Activated CD4-positive, alpha-beta T cell treated with anti-CD3 and anti-CD28 coated beads, Interleukin-2, amount 50 U/mL, for 1 hour (primary cell): ENCODE results near the gene CFAP157.
"Not testable (repeated sequence)": the region's sequence is repeated elsewhere in the genome, so short reads cannot be mapped to it uniquely, and the experiment has no call there.

Experiments
- DNase-seq: peaks from one replicate; pipeline ENCODE4 v3.0.0-alpha.2; 2020

The CFAP157 gene

DNA sequence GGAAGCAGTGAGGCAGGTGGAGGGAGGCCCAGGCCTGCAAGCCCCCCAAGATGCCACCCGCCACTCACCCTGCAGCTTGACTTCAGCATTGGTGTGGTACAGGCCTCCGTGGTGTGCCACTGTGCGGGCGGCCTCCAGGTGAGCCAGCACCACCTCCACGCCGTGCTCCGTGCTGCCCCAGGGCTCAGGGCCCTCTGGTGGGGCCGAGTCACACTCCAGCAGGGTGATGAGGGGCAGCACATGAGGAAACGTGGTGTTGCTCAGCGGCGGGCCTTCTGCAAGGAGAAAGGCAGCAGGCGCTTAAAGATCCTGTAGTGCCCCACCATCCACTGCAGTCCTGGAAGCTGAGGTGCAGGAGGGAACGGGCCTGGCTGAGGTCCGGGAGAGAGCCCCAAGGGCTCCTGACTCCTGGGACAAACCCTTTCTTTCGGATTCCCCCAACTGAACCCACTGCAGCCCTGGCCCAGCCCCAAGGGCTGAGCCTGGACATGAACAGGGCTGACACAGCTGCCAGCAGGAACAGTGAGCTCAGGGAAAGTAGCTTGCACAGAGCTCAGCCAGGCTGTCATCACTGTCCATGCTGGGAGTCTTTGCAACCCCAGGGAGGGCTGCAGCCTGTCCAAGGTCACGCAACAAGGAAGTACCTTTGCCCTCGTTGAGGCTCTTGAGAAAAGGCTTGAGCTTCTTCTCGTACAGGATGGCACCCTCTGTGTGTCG lies 33.0 kb downstream of the CFAP157 start:
- no peak for DNase-seq

DNA sequence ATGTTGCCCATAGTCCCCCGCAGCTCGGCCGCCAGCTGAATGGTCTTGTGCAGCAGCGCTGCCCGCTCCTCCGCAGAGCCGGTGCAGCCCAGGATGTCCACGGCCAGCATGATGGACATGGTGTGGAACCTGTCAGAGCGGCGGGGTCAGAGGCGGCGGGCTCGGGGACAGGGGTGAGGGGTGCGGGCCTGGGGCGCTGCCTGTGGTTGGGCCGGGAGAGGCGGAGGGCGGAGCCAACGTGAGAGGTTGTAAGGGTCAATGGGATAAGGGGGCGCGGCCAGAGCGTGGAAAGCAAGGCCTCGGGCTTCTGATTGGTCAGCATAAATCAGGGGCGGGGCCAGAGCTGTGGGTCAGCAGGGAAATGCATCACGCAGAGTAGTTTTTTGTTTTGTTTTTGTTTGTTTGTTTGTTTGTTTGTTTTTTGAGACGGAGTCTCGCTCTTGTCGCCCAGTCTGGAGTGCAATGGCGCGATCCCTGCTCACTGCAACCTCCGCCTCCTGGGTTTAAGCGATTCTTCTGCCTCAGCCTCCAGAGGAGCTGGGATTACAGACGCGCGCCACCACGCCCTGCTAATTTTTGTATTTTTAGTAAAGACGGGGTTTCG lies 35.1 kb downstream of the CFAP157 start:
- no peak for DNase-seq

DNA sequence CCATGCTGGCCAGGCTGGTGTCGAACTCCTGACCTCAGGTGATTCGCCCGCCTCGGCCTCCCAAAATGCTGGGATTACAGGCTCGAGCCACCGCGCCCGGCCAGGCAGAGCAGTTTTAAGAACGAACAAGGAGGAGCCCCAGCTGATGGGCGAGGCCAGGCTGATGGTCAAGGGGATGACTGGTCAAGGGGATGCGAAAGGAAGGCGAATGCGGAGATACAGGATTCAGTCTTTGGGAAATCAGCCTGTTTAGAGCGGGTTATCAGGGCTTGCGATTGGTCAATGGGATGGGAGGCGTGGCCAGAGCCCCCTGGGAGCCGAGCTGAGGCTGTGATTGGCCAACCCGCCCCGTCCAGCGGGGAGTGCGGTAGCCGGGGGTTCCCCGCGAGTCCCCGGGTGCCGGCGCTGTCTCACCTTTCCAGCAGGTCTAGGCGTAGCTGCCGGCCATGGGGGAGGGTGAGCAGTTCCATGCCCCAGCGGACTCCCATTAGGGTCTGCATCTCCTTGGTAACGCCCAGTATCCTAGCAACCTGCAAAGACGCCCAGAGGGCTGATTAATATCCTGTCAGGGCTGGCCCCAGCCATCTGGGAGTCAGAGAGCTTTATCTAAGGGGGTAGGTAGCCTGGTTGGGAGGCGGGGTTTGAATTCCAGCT lies 35.8 kb downstream of the CFAP157 start:
- no peak for DNase-seq

DNA sequence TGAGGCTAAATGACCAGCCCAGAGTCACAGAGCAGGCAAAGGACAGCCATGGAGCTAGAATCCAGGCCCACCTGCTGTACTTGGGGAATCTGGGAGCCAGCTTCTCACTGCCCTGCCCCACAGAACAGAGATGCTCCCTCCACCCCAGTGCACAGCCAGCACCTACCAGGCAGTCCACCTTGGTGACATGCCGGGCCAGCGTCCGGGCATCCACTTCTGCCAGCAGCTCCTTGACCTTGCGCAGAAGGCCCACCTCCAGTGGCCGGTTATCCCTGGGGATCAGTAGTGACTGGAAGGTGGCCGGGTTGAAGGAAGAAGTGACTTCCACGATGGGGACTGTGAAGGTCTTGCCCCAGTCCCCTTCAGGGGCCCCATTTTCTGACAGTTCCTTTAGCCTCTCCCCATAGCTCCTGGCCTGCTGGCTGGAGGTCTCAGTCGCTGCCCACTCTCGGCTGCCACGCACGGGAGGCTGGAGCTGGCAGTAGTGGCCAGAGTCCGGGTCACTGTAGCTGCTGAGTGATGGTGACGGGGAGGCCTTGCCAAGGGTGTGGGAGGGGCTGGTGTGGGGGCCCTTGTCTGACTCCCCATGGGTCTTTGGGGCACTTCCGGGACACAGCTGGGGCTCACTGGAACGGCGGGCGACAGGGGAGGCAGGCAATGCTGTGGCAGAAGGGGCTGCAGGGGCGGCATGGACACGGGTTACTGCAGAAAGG lies 37.8 kb downstream of the CFAP157 start:
- DNase-seq = no peak

DNA sequence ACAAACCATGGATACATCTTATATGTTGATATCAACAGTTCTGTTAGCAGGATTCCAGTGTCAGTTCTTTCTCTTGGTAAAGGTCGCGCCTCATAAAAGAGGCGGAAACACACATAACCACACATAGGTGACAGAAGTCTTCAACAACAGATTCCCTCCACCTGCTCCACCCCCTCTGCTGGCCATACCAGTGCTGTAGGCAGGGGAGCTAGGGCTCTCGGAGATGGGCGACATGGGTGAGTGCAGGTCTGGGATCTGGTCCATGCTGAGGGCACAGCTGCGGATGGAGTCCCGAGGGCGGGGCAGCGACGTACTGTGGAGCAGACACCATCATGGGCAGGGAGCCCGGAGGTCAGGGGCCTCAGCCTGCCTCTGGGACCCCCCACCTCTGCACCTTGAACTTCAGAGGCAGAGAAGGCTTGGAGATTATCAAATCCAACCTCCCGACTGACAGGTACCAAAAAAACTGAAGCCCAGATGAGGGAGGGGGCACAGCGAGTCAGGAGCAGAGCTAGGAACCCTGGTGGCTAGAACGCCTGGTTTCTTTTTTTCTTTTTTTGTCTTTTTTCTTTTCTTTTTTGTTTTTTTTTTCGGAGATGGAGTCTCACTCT lies 40.3 kb downstream of the CFAP157 start:
- DNase-seq = peak; percentile 36

DNA sequence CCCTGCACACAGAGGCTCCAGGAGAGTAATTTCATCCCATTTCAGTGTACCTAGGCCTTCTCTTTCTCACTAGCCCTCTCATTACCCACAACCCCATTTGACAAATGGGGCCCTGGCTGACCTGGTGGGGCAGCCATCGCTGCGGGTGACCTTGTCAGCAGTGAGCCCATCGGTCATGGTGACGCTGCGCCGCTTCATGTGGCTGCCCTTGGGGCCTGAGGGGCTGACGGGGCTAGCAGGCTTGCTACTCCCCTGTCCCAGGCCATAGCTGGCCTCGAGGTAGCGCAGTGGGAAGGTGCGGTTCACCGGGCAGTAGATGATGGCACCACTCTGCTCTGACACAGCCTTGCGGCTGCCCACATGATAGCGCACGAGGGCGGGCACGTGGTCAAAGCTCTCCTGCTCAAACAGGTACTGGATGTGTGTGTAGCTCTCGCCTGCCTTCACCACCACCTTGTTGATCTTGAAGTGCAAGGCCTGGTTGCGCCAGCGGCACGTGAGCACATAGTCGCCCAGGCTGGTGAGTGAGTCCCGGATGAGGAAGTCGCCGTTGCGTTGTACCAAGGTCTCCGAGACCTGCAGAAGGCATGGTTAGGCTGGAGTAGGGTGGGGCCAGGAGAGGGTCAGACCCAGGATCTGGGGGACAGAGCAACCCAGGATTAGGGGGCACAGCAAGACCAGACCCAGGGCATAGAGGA lies 42.5 kb downstream of the CFAP157 start:
- no peak for DNase-seq

DNA sequence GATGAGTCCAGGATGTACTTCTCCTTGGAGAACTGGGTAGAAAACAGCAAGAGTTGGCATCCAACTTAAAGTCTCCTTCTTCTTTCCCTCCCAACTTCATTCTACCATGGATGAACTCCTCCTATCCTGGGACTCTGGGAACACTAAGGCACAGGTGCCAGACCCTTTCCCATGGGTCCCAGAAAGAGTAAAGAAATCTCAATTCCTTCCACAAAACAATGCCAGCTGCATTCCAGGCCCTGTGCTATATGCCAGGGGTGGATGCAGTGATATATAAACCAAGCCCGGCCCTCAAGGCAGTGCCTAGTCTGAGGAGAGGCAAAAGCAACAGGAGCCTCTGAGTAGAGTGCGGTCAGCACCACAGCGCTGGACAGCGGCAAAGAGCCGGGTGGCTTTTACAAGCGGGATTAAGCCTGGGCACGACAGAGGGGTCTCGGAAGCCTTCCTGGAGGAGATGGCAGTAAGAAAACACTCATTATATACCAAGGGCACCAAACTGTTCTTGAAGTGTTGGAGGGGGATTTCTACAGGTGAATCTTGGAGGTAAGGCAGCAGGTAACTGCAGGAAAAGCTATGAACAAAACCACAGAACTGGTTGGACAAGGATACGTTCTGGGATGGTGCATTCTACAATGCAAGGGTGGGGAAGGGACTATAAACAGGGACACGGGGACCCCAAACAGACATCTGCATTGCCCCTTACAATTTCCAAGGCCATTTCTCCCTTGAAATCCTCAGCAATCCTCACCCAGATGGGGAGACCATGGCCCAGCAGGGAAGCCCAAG lies 44.7 kb downstream of the CFAP157 start:
- DNase-seq = no peak

DNA sequence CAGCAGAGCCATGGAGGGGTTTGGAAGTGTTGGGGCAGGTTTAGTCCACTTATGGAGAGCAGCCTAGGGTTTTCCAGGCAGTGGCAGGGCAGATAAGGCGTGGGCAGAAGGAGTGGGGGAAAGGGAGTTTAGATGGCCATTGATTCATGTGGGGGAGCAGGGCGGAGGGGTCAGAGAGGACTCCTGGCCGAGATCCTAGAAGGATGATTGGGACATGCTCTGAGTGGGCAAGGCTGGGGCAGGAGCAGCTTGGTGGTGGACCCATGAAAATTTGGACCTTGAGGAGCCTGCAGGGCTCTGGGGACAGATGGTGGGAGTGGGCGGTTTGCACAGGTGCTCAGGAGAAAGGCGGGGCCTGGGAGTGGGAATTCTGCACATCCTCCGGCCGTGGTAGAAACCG lies 46.4 kb downstream of the CFAP157 start:
- DNase-seq = no peak

DNA sequence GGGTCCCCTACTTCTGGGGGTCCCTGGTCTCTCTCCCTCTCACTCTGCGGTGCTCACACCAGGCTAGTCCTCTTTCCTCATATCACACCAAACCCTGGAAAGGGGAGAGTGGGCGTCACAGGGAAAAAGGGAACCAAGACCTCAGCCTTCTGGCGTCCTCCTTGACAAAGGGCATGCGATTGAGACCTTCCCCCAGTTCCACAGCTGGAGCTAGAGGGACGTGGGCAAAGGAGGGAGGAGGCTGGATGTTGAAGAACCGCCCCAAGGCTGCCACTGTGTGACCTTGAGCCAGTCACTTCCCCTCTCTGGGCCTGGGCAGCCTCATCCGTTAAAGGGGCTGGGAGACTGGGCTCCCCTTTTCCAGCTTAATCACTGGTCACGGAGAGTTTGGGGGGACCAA lies 46.8 kb downstream of the CFAP157 start:
- DNase-seq = no peak

DNA sequence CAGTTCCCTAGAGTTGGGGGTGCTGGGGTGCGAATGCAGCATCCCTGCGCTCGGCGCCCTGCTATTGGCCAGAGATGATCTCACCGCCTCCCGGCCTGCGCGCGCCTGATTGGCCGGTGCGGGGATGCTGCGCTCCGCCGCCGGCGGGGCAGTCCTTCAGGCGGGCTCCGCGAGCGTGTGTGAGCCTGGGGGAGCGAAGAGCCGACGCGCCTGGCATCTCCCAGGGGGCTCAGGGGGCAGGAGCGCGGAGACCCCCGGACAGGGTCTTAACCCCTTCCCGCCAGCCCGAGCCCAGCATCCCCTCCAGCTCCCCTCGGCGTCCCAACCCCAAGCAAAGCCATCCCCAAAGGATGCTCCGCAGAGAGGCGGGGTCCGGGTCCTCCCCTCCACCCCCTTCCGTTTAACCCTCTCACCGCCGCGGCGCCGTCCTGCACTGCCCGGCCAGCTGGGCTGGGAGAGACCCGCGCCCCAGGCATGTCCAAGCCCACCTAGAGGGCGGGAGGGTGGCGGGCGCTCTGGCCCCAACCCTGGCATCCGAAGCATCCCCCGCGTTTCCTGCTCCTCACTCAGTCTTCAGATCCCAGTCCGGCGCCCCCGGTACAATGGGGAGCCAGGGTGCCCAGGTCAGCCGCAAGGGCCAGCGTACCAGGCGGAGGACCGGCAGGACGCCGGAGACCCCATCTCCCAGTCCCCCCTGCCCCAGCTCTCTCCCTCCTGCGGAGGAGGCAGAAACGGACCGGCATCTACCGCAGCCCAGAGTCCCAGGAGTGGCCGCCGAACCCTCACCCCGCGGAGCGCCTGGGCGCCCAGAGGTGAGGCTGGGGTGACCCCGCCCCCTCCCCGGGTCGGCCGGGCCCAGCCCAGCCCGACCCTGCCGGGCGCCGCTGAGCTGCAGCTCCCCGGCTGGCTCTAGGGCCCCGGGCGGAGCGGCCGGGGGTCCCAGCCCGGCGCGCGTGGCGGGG lies 47.6 kb downstream of the CFAP157 start:
- no peak for DNase-seq

DNA sequence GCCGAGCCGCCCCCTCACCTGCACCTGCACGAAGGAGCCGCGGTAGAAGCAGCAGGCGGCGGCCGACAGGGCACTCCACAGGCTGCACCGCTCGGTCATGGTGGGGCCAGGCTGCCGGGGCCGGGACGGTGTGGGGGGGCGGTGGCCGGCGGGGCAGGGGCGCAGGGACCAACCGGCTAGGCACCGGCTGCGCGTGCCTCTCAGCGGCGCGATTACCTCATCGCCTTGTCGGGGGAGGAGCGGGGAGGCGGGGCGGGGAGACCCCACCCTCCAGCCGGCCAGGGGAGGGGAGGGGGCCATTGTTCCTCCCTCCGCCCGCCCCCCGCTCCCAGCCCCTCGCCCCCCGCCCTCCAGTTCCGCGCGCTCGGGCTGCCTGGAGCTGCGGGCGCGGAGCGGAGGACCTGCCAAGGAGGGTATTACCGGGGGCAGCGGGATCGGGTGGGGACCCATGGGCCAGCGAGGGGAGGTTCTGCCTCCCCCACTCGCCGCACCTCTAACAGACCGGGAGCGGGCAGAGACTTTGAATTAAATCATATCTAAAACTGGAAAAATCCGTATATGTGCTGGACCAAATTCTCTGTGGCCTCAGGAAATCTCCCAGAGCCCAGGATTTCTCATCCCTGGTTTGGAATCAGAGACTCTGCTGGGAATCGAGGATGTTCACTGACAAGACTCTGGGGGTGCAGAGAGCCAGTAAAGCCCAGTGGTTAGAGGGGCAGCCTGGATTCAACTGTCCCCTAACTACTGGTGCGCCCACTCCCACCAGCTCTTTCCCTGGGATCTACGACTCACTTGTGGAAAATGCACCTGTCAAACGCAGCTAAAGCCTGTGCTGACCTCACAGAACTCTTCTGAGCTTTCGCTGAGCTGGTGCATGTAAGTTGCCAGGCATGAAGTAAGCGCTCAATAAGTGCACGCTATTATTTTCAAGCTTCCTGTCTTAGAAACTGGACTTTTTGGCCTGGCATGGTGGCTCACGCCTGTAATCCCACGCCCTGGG lies 48.6 kb downstream of the CFAP157 start:
- no peak for DNase-seq

DNA sequence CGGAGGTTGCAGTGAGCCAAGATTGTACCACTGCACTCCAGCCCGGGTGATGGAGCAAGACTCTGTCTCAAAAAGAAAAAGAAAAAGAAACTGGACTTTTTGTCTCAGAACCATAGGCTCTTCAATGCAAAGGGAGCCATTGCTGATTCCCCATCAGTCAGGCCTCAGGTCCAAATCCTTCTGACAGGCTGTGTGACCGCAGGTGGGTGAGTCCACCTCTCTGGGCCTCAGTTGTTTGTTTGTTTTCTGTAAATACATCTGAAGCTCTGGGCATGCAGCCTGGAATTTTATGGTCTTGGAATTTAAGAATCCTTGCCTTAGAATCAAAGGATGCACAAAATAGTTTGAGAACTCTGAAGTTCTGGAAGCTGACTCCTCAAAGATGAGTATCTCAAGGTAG lies 49.4 kb downstream of the CFAP157 start:
- DNase-seq = no peak

DNA sequence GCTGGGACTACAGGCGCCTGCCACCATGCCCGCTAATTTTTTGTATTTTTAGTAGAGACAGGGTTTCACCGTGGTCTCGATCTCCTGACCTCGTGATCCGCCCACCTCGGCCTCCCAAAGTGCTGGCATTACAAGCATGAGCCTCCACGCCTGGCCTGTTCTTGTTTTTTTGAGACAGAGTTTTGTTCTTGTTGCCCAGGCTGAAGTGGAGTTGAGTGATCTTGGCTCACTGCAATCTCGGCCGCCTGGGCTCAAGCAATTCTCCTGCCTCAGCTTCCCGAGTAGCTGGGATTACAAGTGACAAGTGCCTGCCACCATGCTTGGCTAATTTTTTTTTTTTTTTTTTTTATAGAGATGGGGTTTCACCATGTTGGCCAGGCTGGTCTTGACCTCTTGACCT lies 50.0 kb downstream of the CFAP157 start:
- DNase-seq = not testable (repeated sequence)

DNA sequence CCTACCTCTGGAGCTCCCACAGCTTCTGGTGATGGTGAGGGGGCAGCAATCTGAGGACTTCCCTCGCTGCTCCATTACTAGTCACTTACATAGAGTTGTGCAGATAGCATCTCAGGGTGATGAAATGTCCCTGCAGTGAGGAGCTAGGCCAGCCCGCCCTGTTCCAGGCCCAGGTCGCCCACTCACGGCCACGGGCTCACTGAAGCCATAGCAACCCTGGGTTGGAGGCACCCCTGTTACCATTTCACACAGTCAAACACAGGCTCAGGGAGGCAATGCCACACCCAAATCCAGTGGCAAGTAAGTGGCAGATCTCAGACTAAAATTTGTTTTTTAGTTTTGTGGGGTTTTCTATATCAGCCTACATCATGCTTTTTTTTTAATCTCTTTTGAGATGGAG lies 52.1 kb downstream of the CFAP157 start:
- no peak for DNase-seq

DNA sequence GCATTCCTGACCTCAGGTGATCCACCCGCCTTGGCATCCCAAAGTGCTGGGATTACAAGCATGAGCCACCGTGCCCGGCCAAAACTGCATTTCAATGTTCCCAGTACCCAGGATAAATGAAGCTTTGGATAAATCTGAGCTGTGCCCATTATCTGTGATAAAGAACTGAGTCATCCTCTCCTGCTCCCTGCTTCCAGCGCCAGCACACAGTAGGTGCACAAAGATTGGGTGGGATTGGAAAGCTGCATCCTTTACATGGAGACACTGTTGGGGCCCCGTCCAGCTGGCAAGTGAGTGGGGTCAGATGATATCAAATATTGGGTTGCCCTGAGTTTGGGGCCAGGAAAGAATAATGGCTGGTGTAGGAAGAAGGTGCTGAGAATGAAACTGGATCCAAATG lies 54.3 kb downstream of the CFAP157 start:
- DNase-seq = no peak

DNA sequence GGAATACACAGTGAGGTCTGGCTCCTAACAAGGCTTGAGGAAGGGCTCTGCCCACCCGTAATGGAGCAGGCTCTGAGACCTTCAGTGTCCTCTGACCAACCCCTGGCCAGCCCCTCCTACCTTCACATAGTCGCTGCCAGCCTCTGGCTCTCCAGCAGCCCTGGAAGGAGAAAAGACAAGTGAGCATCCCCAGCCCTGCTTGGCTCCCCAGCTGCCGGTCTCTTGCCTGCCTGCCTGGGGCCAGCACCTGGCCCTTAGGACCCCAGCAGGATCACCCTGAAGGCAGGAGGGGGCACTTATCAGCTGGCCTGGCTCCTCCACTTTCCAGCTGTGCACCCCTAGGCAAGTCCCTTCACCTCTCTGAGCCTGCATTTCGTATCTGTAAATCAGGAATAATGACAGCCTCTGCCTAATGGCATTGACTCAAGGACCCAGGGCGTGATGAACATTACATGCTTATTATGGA lies 54.7 kb downstream of the CFAP157 start:
- DNase-seq = no peak

DNA sequence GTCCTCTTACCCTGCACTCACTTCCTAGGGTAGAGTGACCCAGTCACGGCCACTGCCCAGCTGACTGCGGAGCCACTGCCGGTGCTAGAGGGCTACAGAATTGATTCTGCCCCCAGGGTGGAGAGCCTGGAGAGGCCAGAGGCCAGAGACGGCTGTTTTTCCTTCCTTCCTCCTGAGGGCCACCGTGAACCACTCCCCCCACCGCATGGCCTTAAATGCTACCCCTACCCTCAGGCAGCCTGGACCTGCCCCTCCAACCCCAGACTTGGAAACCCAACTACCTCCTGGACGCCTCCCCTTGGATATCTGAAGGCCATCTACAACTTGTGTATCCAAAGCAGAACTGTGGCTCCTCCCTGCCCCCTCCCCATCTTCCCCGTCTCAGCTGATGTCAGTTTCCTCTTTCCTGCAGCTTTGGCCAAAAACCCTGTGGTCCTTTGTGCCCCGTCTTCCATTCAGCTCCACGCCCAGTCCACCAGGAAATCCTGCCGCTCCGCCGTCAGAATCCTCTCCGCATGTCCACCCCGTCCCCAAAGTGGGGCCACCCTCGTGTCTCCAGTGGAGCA lies 55.4 kb downstream of the CFAP157 start:
- no peak for DNase-seq

DNA sequence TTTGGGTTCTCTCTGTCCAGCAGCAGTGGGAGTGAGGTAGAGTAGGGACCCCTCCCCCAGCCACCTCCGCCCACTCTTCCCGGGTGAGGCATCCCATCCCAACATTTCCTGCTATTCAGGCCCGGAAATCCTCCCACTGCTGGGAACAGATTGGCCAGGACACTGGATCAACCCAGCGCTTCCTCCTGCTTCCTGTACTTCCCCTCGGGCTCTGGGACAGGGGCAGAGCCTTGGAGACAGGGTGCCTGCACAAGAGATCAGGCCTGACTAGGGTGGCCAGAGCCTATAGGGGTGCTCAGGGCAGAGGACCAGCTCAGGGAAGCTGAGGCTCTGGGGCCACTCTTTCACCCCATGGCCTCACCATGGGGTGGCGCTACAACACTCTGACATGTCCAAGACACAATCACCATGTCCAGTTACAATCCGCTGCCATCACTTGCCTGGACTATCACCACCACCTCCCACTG lies 57.2 kb downstream of the CFAP157 start:
- peak; percentile 21 for DNase-seq

DNA sequence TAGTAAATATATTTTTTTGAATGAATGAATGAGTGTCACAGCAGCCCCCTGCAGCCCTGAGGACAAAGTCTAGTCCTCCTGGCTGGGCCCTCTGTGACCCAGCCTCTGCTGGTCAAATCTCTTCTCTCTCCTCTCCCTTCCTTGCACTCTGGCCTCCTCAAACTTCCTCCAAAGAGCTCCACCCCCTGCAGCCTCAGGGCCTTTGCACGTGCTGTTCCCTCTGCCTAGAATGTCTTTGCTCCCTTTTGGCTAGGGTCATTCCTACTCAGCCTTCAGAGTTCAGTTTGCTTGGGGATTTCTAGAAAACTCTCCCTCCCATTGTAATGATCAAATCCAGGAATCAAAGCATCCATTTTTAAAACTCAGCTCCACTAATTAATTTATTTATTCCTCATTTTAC lies 58.6 kb downstream of the CFAP157 start:
- no peak for DNase-seq
